G401.6 (cell line): Measurements from ENCODE around the gene NDUFS3.
"Not testable (repeated sequence)": the region's sequence is repeated elsewhere in the genome, so short reads cannot be mapped to it uniquely, and the experiment has no call there.

ENCODE experiments used
- FAIRE-seq: peaks from 2 replicates; lab custom pipeline; 2012; peaks lifted over from hg19 to GRCh38; lab: Jason Lieb, UNC

The NDUFS3 gene

GRCh38 chr11:47578524-47579494 is at the start of gene NDUFS3, which contains the start of gene KBTBD4:
Gene NDUFS3 (plus strand): TSS chr11:47579074. CDS start chr11:47579092, 18 bp downstream.
Gene KBTBD4 (minus strand): TSS chr11:47578970. CDS start chr11:47578951, 19 bp downstream.
- FAIRE-seq, result no peak

GRCh38 chr11:47529951-47530350 is 48.9 kb upstream of the NDUFS3 start:
- FAIRE-seq, result no peak

DNA sequence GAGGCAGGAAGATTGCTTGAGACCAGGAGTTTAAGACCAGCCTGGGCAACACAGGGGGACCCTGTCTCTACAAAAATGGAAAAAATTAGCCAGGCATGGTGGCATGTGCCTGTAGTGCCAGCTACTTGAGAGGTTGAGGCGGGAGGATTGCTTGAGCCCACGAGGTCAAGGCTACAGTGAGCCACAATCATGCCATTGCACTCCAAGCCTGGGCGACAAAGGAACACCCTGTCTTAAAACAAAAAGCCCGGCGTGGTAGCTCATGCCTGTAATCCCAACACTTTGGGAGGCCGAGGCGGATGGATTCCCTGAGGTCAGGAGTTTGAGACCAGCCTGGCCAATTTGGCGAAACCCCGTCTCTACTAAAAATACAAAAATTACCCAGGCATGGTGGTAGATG is 48.2 kb upstream of the NDUFS3 start:
- not testable (repeated sequence) for FAIRE-seq

DNA sequence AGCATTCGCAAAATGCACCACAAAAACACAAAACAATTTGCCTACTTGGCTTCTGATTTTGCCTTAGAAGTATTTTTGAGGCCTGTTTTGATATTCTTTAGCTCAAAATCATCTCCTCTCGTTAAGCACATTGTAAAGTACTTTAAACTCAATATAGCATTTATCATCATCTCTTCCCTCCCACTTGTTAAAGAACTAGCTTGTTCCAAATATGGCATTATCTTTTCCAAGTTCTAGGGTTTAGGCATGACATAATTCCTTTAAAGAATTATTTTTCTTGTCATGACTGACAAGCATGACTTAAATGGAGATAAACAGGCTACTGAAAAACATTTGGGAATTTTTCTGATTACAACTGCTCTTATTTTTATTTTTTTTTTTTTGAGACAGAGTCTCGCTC is 47.2 kb upstream of the NDUFS3 start:
- no peak for FAIRE-seq

GRCh38 chr11:47532597-47533213 is 46.2 kb upstream of the NDUFS3 start:
- no peak for FAIRE-seq

DNA sequence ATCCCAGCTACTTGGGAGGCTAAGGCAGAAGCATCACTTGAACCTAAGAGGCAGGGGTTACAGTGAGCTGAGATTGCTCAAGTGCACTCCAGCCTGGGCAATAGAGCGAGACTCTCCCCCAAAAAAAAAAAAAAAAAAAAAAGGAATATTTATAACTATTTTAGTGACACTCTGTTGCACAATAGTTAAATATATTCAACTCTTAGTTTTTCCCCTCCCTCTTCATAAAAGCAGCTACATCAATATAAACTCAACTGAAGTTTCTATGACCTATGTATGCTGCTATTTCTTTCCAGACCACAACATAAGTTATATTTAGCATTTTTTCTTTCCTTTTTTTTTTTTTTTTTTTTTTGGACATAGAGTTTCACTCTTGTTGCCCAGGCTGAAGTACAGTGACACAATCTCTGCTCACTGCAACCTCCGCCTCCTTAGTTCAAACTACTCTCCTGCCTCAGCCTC is 45.2 kb upstream of the NDUFS3 start:
- no peak for FAIRE-seq

- FAIRE-seq, result no peak
Observed at GRCh38 chr11:47534704-47535251, 44.1 kb upstream of the NDUFS3 start.

DNA sequence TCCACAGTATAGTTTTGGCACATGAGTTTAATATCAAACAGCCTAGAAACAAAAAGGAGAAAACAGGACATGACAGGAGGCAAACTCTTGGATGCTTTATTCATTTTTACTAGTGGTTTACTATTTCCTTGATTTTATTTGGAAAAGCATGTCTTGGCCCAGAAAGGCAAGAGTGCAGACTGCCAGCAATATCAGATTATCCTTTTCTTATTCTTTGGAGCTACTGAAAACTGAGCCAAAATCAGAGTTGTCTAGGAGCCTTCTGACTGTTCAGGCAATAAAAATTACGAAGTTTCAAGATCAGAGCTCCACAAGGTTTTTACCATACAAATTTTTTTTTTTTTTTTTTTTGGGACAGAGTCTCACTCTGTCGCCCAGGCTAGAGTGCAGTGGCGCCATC is 42.0 kb upstream of the NDUFS3 start:
- no peak for FAIRE-seq

DNA sequence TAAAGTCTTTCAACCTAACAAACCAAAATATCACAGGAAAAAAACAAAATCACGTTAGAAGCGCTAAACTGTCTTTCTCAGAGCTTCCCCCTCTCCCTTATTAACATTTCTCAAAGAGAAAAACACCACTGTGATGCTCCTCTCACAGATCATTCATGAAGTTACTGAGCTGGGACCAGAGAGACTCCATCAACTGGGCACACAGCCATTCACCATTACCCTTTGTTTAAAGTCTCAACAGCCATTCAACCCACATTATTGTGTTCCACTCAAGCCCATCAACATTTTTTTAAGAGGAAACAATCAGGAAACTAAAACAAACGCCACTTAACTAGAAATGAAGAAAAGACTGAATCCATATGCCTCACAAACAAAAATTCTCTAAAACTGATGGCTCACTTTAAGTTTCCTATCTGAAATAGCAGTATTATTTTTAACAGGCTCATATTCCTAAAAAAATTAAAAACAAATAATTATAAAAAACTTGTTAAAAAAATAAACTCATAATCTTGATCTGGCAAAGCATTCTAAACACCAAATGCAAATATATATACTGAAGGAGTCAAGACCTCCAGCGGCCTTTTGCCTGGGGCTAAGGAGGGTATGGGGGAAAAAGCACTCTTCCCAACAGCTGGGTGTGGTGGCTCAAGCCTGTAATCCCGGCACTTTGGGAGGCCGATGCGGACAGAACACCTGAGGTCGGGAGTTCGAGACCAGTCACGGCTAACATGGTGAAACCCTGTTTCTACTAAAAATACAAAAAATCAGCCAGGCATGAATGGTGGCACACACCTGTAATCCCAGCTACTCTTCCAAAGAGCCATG is 39.9 kb upstream of the NDUFS3 start:
- no peak for FAIRE-seq

- FAIRE-seq, result no peak
Observed at GRCh38 chr11:47539681-47540039, 39.2 kb upstream of the NDUFS3 start.

- FAIRE-seq, result no peak
Observed at GRCh38 chr11:47541070-47541469, 37.8 kb upstream of the NDUFS3 start.

DNA sequence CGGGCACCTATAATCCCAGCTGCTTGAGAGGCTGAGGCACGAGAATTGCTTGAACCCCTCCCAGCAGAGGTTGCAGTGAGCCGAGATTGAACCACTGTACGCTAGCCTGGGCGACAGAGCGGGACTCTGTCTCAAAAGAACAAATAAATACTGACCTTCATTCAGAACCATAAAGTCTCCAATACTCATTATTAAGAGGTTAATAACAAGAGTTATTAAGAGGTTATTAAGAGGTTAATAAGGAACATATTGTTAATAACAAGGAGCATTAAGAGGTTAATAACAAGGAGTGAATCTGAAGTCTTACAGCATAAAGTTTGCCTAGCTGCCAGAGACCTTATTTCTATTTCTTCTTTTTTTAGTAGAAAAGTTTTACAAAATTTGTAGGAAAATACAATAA is 33.6 kb upstream of the NDUFS3 start:
- FAIRE-seq, result no peak

DNA sequence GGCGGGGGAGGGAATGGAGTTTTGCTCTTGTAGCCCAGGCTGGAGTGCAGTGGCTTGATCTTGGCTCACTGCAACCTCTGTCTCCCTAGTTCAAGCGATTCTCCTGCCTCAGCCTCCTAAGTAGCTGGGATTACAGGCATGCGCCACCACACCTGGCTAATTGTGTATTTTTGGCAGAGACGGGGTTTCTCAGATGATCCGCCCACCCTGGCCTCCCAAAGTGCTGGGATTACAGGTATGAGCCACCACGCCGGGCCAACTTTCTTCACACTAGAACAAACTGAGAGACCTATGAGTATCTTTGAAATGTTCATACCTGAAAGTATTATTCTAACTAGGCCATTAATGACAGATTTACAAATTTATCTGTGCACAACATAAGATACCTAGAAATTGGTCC is 32.6 kb upstream of the NDUFS3 start:
- FAIRE-seq, result not testable (repeated sequence)

DNA sequence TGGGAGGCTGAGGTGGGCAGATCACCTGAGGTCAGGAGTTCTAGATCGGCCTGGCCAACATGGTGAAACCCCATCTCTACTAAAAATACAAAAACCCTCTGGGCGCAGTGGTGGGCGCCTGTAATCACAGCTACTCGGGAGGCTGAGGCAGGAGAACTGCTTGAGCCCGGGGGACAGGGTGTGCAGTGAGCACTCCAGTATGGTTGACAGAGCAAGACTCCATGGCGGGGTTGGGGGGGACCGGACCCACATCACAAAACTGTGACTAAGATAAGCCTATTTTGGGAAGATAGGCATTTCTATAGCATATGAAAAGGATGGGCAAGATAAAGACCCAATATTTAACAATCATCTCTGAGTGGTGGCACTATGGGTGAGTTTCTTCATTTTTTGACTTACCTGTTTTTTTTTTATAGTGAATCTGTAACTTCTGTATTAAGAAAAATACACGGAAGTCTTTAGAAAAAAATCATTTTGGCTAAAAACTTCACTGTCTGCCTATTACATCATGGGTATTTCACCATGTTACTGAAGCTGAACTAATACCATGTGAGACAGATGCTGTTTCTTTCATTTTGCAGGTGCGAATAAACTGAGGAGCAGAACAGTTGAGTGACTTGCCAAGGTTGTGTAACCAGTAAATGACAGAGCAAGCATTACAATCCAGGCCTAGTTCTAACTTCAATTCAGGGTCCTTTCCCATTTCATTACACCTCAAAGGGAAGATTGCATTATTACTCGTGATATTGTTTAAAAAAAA is 28.4 kb upstream of the NDUFS3 start:
- FAIRE-seq, result no peak

DNA sequence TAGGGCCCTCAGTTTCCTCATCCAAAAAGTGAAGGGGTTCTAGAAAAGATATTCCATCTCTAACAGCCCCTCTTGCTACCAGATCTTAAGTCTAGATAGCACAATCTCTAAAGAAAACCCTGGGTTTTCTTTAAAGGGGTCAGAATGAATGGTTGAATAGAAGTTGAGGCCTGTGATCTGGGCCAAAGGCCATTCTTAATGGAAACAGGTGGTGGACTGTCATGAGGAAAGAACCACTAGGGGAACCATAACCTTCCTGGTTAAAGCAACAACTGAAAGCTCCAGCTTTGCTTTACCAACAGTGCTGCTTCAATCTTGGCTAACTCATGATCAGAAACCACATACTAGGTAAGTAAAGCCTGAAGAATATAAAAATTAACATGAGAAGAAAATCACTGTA is 27.8 kb upstream of the NDUFS3 start:
- FAIRE-seq, result peak; percentile 50

DNA sequence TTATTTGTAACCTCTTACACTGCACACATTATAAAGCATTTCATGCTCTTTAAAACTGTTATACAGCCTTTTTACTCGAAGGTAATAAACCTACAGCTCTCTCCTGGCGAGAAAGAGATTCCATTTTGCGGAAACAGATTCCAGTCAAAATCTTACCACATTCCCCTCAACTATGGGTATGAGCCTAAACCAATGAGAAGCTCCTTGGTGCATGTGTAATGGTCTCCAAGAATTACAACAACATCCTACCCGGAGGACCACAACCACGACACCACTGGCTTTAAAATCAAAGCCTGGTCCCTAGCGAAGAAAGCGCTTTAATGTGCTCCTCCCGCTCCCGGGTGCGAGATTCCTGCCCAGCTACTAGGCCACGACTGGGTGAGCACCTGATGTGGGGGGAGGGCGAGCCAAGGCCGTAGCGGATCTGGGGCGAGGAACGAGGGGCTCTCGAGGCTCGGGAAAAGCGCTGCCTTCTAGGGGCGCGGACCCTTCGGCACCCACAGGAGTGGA is 26.8 kb upstream of the NDUFS3 start:
- peak; percentile 60 for FAIRE-seq

GRCh38 chr11:47552566-47553405 is 26.1 kb upstream of the NDUFS3 start, which contains the start of gene CELF1:
Gene CELF1 (minus strand): TSS chr11:47553132. CDS start chr11:47499523, 53,609 bp downstream.
- no peak for FAIRE-seq

GRCh38 chr11:47553406-47553743 is 25.5 kb upstream of the NDUFS3 start:
- no peak for FAIRE-seq

GRCh38 chr11:47557004-47557403 is 21.9 kb upstream of the NDUFS3 start:
- not testable (repeated sequence) for FAIRE-seq

DNA sequence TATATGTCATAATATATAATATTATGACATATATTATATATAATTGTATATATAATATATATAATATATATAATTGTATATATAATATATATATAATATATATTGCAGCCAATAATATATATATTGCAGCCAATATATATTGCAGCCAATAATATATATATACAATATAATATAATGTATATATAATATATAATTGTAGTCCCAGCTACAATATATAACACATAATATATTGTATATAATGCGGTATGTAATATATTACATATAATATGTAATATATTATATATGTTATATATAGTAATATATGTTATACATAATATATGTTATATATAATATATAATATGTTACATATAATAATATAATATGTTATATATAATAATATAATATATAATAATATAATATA is 20.2 kb upstream of the NDUFS3 start:
- FAIRE-seq, result no peak
